ENCODE results near the gene LRRFIP1. TPM values are rescaled to one million over a fixed set of nuclear protein-coding genes. Genes with fewer than 3 reads are reported as not detected.

The LRRFIP1 gene
- total RNA-seq, 1 donor from 2014 or later, result 88.5 TPM

- intact Hi-C loops (cut with DNase I), result no loop called here
- ATAC-seq (ENCODE audit: poor library complexity), result no peak
- DNase-seq, result no peak
Observed at GRCh38 chr2:237706257-237706656, 78.9 kb downstream of the LRRFIP1 start.

GRCh38 chr2:237708065-237708398 is 80.6 kb downstream of the LRRFIP1 start:
- no peak for DNase-seq

GRCh38 chr2:237708491-237708890 is 81.1 kb downstream of the LRRFIP1 start:
- intact Hi-C loops (cut with DNase I), result no loop called here
- ATAC-seq (ENCODE audit: poor library complexity) (peak; percentile 23), DNase-seq (no peak)

More at GRCh38 chr2:237708065-237708398, 80.6 kb downstream of the LRRFIP1 start:
- intact Hi-C loops (cut with DNase I), result no loop called here
- ATAC-seq (ENCODE audit: poor library complexity), result no peak

- intact Hi-C loops (cut with DNase I), result no loop called here
- DNase-seq, result no peak
- ATAC-seq (ENCODE audit: poor library complexity), result no peak
Observed at GRCh38 chr2:237708961-237709360, 81.6 kb downstream of the LRRFIP1 start.

GRCh38 chr2:237711458-237712150 is 84.2 kb downstream of the LRRFIP1 start:
- intact Hi-C loops (cut with DNase I), result no loop called here
- DNase-seq, result no peak
- no peak for ATAC-seq (ENCODE audit: poor library complexity)

GRCh38 chr2:237712477-237713377 is 85.3 kb downstream of the LRRFIP1 start:
- DNase-seq, result no peak
- peak; percentile 62 for ATAC-seq (ENCODE audit: poor library complexity)
- intact Hi-C loops (cut with DNase I), result no loop called here

GRCh38 chr2:237714690-237715458 is 87.5 kb downstream of the LRRFIP1 start:
- no peak for DNase-seq
- intact Hi-C loops (cut with DNase I), result no loop called here
- peak; percentile 81 for ATAC-seq (ENCODE audit: poor library complexity)

- no peak for DNase-seq
Observed at GRCh38 chr2:237715459-237715947, 88.1 kb downstream of the LRRFIP1 start.

GRCh38 chr2:237716011-237716410 is 88.6 kb downstream of the LRRFIP1 start:
- DNase-seq (no peak), ATAC-seq (ENCODE audit: poor library complexity) (no peak)
- intact Hi-C loops (cut with DNase I), result no loop called here

More at GRCh38 chr2:237715459-237715947, 88.1 kb downstream of the LRRFIP1 start:
- ATAC-seq (ENCODE audit: poor library complexity), result peak; percentile 69
- intact Hi-C loops (cut with DNase I), result no loop called here

GRCh38 chr2:237717366-237718276 is 90.2 kb downstream of the LRRFIP1 start:
- DNase-seq (no peak), ATAC-seq (ENCODE audit: poor library complexity) (no peak)
- intact Hi-C loops (cut with DNase I), result no loop called here

GRCh38 chr2:237718277-237718634 is 90.9 kb downstream of the LRRFIP1 start:
- no peak for DNase-seq
- intact Hi-C loops (cut with DNase I), result no loop called here
- no peak for ATAC-seq (ENCODE audit: poor library complexity)

- intact Hi-C loops (cut with DNase I), result no loop called here
- no peak for DNase-seq
- ATAC-seq (ENCODE audit: poor library complexity), result no peak
Observed at GRCh38 chr2:237720444-237720843, 93.1 kb downstream of the LRRFIP1 start.

GRCh38 chr2:237720957-237721356 is 93.6 kb downstream of the LRRFIP1 start:
- intact Hi-C loops (cut with DNase I), result no loop called here
- DNase-seq (no peak), ATAC-seq (ENCODE audit: poor library complexity) (peak; percentile 31)

GRCh38 chr2:237721458-237721857 is 94.1 kb downstream of the LRRFIP1 start:
- ATAC-seq (ENCODE audit: poor library complexity), result no peak
- DNase-seq, result no peak
- intact Hi-C loops (cut with DNase I), result no loop called here

GRCh38 chr2:237722616-237723015 is 95.2 kb downstream of the LRRFIP1 start:
- DNase-seq (no peak), ATAC-seq (ENCODE audit: poor library complexity) (no peak)
- intact Hi-C loops (cut with DNase I), result no loop called here

GRCh38 chr2:237723023-237723422 is 95.6 kb downstream of the LRRFIP1 start:
- intact Hi-C loops (cut with DNase I), result no loop called here
- DNase-seq, result no peak
- ATAC-seq (ENCODE audit: poor library complexity), result no peak

GRCh38 chr2:237723602-237724001 is 96.2 kb downstream of the LRRFIP1 start:
- intact Hi-C loops (cut with DNase I), result no loop called here
- DNase-seq (peak; percentile 72), ATAC-seq (ENCODE audit: poor library complexity) (peak; percentile 51)

GRCh38 chr2:237724811-237725478 is 97.6 kb downstream of the LRRFIP1 start:
- ATAC-seq (ENCODE audit: poor library complexity) (no peak), DNase-seq (peak; percentile 37)
- intact Hi-C loops (cut with DNase I), result no loop called here

All from Right ventricle myocardium superior (tissue), 1 donor.